Lung microvascular endothelial cell (primary cell): ENCODE measurements around the gene CAPSL. TPM values are rescaled to one million over a fixed set of nuclear protein-coding genes. Genes with fewer than 3 reads are reported as not detected.
"Not testable (repeated sequence)": the region's sequence is repeated elsewhere in the genome, so short reads cannot be mapped to it uniquely, and the experiment has no call there.

Source experiments
- DNase-seq, 2 donors: peaks; one replicate each; pipeline versions ENCODE4 v3.0.0 to v3.0.0-alpha.2; 2010; ENCODE audit warnings: low read depth in 2 of 2
- total RNA-seq: library from RNA; depleted of rRNA; stranded (reverse); fragments of >200 nt; gene quantifications from 2 replicates; pipeline ENCODE4 v1.2.1, GENCODE V29; 2014

The CAPSL gene
- total RNA-seq, 1 donor from 2014 or later, result not detected

- DNase-seq, result peak in 1 of 2 donors; percentile 61
These were observed 61.5 kb downstream of the CAPSL start for GRCh38 chr5:35876922-35877321.

GRCh38 chr5:35876454-35876853, 62.0 kb downstream of the CAPSL start:
- peak in 1 of 2 donors; percentile 41 for DNase-seq

DNA sequence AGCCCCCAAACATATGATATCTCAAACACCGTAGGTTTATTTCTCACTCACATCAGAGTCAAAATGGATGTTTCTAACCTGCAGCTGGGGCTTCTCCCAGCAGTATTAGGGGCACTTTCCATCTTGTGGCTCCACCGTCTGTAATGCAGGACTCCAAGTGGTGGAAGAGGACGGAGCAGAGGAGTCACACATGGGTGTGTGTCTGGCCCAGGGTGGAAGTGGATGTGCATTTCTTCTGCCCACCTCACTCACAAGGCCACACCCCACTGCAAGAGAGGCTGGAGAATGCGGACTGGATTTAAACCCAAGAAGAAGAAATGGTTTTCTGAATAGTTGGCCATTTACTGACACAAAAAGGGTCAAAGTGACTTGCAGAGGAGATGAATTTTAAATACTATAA, 67.8 kb downstream of the CAPSL start:
- DNase-seq, result no peak

DNA sequence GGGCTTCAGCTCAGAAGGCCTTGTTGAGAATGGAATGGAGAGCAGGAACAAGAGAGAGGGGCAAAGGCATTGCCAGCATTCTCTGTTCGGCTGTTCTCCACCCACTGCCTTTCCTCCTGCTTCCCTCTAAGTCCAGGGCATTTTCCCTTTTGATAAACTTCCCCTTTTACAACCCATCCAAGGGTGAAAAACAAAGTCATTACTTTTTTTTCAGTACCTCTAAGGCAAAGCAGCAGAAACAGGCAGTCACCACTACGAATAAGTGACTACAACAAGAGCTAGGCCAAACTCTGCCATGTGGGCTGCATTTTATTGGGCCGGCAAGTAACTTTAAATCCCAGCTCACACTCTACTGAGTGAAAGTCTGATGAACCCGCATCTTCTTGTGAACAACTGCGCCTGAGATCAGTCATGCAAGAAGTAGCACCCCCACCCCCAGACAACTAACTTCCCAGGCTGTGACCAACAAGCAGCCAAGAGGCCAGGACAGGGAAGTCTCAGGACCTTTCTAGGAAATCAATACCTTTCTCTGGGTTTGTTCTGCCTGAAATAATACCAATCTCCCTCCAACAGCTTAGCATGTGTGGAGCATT, 68.6 kb downstream of the CAPSL start:
- DNase-seq, result no peak

- no peak for DNase-seq
These were observed 70.4 kb downstream of the CAPSL start for GRCh38 chr5:35867998-35868397.

GRCh38 chr5:35863159-35863558, 75.3 kb downstream of the CAPSL start:
- DNase-seq, result no peak

DNA sequence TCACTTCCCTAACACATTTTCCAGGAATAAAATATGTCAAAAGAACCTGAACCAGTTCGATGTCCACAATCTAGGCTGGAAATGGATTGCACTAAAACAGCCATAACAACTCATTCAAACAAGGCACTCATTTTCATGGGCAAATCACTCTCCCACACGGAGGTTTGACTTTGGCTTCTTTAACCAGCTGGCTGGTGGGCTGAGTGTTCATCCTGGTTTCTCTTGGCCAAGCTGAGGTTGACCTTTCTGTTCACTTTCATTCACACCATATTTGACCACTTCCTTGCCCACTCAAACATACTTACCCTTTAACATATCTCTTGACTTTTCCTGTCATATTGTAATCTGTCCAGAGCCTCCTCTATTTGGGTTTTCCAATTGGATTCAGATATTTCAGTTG, 76.3 kb downstream of the CAPSL start:
- no peak for DNase-seq

DNA sequence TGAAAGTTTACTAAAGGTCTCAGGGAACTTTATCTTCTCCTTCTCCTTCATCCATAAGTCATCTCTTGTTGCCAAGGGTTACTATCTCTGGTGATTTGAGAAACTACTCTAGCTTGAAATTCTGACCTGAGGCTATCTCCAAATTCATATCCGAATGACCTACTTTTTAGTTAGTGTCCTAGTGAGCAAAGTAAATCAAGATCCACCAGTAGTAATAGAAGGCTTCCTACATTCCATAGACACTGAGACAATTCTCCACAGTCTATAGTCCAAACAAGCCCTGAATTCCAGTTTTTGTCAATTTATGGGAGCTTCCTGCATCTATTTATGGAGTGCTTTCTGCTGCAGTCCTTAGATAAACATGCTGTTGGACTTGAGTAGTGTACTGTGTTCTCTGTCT, 76.7 kb downstream of the CAPSL start:
- peak in 1 of 2 donors; percentile 27 for DNase-seq

- no peak for DNase-seq
These were observed 77.7 kb downstream of the CAPSL start for GRCh38 chr5:35860686-35861085.

DNA sequence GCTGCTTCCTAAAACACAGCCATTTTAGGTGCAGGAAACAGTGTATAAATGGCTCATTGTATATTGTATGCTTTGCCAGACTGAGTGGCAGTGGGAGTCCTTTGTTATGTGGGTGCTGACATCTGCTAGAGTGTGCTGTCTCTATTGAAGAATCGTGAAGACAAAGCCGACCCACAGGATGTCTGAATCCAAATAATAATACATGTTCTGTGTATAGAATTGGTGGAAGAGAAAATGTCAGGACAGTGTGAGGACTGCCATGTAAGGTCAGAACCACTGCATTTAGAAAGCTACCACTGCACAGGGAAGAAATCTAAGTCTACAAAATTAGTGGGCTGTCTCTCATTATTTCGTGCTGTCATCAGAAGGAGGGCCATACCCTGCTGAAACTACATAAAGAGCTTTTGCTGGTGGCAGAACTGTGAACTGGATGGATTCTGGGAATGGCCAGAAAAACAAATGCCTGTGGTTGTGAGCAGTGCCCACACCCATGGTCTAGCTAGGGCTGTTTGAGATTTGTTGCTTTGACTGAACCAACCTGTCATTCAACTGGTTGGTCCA, 79.2 kb downstream of the CAPSL start:
- peak; percentile 15 to 54 for DNase-seq

GRCh38 chr5:35857606-35858205, 80.7 kb downstream of the CAPSL start:
- peak; percentile 71 to 90 for DNase-seq

DNA sequence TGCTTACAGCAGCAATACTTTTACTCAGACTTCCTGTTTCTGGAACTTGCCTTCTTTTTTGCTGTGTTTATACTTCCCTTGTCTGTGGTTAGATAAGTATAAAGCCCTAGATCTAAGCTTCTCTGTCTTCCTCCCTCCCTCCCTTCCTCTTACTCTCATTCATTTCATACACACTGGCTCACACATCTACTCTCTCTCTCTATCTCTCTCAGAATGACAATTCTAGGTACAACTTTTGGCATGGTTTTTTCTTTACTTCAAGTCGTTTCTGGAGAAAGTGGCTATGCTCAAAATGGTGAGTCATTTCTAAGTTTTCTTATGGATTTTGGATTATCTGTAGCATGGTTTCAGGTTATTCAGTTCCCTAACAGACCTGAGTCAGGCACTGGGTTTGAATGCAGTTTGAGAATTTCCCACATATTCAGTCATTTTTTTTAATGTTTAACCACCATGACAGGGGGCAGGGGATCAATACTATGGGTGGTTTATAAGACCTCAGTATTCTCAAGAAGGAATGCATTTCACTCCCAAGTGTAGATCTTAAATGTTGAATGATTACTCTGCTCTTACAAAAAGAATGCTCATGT, 81.6 kb downstream of the CAPSL start, which contains the start of gene IL7R:
IL7R (plus strand) TSS at position 127 of the 587 bp plus-strand sequence; CDS start at position 214, 87 bp downstream.
- DNase-seq, result peak in 1 of 2 donors; percentile 45

GRCh38 chr5:35856186-35856764, 82.1 kb downstream of the CAPSL start:
- DNase-seq, result not testable (repeated sequence)

GRCh38 chr5:35855187-35855586, 83.2 kb downstream of the CAPSL start:
- no peak for DNase-seq

Other genes with a start within 250 kb of the CAPSL start
- under 0.01 and 1.3 TPM in 2 replicates for gene IL7R, start 81.7 kb downstream of the CAPSL start, total RNA-seq
- not detected in 2 replicates for gene UGT3A1, start 52.8 kb upstream of the CAPSL start, total RNA-seq
- gene UGT3A2, start 128.3 kb upstream of the CAPSL start, total RNA-seq, result not detected in 2 replicates
- gene LMBRD2, start 213.3 kb upstream of the CAPSL start, total RNA-seq, result 4.1 and 7.9 TPM in 2 replicates
- gene SKP2, start 213.5 kb upstream of the CAPSL start, total RNA-seq, result 9.7 and 14.2 TPM in 2 replicates